GM19372 (cell line): ENCODE results near the gene TCIRG1.

ENCODE experiments used
- ATAC-seq: cut with Tn5 transposase; IDR thresholded peaks from one replicate; pipeline ENCODE4 v1.9.1; 2021; ENCODE audit warnings: mild to moderate bottlenecking, low read depth, moderate library complexity; ENCODE audit not compliant: unreplicated experiment

The TCIRG1 gene

GRCh38 chr11:68049509-68050370, 10.9 kb downstream of the TCIRG1 start:
- ATAC-seq = no peak

DNA sequence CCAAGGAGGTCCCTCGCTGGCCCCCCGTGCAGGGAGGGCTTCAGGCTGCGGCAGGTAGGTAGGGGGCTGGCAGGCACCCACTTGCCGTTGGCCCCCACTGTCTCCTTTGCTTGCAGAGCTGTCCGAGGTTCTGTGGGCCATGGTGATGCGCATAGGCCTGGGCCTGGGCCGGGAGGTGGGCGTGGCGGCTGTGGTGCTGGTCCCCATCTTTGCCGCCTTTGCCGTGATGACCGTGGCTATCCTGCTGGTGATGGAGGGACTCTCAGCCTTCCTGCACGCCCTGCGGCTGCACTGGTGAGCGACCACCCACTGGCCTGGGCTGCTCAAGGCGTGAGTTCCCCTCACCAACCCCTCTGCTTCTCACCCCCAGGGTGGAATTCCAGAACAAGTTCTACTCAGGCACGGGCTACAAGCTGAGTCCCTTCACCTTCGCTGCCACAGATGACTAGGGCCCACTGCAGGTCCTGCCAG, 11.6 kb downstream of the TCIRG1 start:
- ATAC-seq = no peak

- ATAC-seq = no peak
These were observed 12.6 kb downstream of the TCIRG1 start for GRCh38 chr11:68051191-68052136.

- no peak for ATAC-seq
These were observed 13.5 kb downstream of the TCIRG1 start for GRCh38 chr11:68052137-68052873.

- no peak for ATAC-seq
These were observed 14.3 kb downstream of the TCIRG1 start for GRCh38 chr11:68053117-68053516.

DNA sequence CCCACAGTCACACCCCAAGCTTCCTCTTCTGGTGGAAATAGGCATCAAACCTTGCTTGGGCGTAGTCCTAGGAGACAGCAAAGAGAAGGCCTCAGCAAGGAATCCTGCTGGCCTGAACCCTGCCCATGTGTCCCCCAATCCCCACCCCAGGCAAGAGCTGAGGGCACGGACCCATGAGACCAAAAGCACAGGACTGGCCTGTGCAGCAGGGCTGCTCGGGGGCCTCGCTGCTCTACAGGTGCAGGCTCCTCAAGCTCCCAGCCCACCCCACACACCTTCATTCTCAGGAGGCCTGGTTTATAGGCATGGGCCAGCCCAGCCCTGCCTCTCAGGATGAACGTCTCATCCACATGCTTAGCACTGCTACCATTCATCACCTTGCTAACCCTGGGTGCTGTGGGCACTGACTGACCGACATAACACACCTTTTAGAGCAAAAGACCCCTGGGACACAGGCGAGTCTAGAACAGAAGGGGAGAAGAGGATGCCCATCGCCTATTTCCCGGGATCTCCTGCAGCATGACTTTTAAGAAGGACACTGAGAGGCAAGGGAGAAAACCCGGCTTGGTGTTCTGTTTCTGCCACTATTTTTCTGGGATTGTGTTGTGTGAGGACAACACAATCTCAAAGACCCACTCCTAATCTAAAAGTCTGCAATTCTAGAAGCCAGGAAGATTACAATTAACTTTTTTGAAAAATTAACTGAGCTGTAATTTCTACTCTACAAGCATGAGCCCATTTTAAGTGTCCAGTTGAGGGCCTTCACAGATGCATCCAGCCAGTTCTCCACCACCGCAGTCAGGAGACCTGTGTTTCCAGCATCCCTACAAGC, 15.4 kb downstream of the TCIRG1 start:
- no peak for ATAC-seq

GRCh38 chr11:68056317-68057285, 17.8 kb downstream of the TCIRG1 start:
- ATAC-seq = no peak

GRCh38 chr11:68057807-68058206, 19.0 kb downstream of the TCIRG1 start:
- ATAC-seq = no peak

DNA sequence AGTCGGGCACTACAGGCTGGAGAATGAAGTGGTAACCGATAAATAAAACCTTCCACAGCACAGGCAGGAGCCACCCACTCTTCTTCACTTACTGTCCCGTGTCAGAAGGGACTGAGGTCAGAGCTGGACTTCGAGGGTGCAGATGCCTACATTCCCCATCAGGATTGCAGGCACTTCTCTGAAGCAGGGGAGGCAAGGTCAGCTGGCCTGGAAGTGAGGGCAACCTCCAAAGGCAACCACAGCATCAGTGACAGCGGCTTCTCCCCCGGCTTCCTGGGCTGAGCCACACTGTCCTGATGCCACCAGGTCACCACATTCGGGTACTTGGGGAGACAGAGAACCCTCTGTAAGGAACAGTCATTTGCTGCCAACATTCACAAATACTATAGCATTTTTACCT, 22.7 kb downstream of the TCIRG1 start:
- ATAC-seq = no peak

GRCh38 chr11:68064926-68065325, 26.1 kb downstream of the TCIRG1 start:
- ATAC-seq = no peak

DNA sequence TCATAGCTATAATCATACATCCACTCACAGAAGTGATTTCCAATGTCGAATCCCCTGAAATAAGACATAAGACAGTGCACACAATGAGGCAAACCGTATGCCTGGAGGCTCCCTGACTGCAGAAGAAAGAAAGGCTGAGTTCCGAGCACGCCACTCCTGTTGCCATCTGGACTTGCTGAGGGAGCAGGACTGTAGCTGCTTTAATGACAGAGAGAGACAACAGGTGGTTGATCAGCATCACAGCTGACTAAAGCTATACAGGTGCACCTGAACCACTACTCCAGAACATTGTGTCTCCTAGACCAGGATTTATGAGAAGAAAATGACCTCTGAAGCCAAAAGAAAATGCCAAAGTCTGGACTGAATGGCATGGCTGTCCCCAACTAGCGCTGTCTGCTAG, 27.0 kb downstream of the TCIRG1 start:
- ATAC-seq = no peak

DNA sequence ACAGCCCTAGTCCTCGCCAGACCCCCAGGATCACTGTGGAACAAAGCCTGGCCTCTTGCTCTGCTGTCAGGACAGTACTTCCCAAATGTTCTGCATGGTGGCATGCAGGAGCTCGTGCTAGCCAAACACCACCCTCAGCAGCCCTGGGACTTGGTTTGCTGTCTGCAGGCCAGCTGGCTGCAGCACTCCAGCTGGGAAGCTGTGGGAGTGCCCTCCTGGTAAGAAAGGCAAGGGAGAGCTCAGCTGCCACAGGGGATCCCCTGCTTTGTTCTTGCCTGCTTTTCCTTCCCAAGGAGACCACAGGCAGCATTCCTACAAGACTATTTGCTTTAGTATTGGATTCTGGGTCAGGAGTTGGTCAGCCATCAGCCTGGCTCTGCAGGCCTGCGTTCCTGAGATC, 27.9 kb downstream of the TCIRG1 start:
- ATAC-seq = no peak

DNA sequence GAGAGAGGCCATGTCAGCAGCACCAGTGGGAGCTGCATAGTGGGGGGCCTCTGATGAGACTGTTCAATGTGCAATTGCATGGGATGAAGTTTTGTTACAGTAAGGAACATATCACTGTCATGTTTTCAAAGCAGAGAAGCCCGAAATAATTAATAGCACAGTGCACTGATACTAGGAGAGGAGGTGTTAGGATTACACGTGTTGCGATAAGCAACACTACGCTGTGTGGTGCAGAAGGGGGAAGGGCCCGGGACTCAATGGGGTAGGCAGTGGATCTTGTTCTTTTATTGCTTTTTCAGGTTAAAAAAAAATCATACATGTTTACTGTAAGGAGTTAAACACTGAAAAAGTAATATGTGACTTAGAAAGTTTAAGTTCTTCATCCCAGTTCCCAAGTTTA, 29.2 kb downstream of the TCIRG1 start:
- no peak for ATAC-seq

- no peak for ATAC-seq
These were observed 32.6 kb downstream of the TCIRG1 start for GRCh38 chr11:68071281-68072048.

DNA sequence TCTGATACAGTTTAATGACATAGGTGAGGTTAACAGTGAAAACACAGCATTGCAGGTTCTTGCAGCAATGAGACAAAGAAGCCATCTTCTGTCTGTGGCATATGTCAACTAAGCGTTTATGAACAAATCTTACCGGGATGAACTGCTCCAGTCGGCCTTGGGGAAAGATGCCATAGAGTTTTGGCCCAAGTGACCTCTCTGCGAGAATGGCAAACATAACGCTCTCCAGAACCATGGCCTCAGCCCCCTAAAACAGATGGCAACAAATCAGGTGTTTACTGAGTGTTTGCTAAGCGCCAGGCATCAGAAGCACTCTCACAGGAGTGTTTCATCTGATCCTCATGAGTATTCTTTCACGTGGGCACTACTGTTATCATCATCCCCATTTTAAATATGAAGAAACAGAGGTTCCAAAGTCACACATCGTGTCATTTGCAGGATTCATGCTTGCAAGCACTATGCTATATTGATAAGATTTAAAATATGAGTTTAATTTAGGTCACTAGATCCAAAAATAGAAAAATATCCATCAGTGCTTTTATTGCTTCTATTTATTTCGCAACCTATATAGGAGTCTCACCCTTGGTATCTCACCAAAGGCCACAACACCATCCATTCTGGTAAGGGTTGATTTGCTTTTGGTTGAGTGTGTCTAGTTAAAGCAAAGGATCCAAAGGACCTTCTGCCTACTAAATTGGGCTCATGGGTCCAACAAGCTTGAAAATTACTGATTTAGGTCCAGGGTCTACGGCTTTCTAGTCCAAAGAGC, 35.9 kb downstream of the TCIRG1 start:
- ATAC-seq = no peak

DNA sequence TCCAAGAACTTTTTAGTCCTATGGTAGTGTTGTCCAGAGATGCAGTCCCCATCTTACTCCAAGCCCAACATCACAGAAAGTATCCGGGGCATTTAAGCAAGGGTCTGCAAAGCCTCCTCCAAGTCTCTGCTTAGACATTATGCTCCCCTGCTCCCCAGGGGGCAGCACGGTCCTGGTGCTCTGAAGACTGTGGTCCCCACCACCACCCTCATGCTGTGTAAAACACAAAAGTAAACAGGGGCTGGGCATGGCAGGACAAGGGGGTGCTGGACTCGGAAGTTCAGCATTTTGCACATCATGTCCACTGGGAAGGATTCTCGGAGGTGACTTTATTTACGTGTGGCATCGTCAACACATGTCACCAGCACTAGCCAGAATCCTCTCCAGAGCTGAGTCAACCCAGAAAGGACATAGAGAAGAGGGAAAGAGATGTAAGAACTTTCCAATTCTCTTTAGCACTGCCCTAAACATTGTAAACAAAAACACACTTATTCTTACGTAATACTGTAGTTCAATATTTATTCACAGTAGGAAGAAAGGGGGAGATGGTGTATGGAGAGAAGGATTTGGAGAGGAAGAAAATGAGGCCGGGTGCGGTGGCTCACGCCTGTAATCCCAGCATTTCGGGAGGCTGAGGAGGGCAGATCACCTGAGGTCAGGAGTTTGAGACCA, 37.7 kb downstream of the TCIRG1 start:
- no peak for ATAC-seq
